OCI-LY7 (cell line): ENCODE data around the gene PFKP.

Experiments used
- CTCF ChIP-seq: fragments of 200-600 bp; sonication (generic); conservative IDR thresholded peaks from 2 replicates; pipeline ENCODE4 v1.5.1; 2014; ENCODE audit warnings: mild to moderate bottlenecking, antibody characterized with exemption, low read length, moderate library complexity, mixed read lengths
- EZH2phosphoT487 ChIP-seq: fragments of 200-600 bp; sonication (generic); IDR thresholded peaks from 2 replicates; pipeline ENCODE4 v1.6.1; 2018; ENCODE audit warnings: low read depth, borderline replicate concordance, mild to moderate bottlenecking, mixed run types, antibody characterized with exemption, low read length, moderate library complexity, mixed read lengths

- TF ChIP-seq CTCF (no peak), EZH2phosphoT487 (no peak)
Measured at GRCh38 chr10:3047596-3047995, 19.8 kb upstream of the PFKP start.
